Measurements from ENCODE around the gene SLC16A7.
"Not testable (repeated sequence)": the region's sequence is repeated elsewhere in the genome, so short reads cannot be mapped to it uniquely, and the experiment has no call there.

SLC16A7 gene, protein sequence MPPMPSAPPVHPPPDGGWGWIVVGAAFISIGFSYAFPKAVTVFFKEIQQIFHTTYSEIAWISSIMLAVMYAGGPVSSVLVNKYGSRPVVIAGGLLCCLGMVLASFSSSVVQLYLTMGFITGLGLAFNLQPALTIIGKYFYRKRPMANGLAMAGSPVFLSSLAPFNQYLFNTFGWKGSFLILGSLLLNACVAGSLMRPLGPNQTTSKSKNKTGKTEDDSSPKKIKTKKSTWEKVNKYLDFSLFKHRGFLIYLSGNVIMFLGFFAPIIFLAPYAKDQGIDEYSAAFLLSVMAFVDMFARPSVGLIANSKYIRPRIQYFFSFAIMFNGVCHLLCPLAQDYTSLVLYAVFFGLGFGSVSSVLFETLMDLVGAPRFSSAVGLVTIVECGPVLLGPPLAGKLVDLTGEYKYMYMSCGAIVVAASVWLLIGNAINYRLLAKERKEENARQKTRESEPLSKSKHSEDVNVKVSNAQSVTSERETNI

DNA sequence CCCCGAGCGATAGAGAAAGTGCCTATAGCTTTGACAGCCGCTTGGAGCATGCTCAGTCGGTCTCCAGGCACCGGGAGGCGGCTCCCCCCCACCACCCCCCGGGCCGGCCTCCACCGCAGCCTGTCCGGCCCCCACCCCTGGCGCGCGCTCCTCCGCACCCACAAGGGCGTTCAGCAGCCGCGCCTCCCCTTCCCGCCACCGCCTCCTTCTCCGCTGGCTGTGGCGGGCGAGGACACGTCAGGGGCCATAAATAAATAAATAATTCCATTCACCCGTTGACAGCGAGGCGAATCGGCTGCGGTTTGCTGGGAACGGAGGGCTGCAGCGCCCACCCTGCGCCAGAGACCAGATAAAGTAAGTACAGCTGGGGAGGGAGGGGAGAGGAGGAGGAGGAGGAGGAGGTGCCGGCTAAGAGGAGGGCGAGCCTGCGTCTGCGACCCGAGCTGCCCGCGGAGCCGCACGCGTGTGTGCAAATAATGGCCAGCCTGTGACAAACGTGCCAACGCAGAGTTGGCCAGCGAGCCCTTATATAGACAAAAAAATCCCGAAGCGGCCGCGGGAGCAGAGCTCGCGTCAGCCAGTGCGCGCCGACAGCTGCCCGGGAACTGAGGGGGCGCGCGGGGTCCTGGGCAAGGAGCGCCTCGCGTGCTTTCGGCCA, at the start of gene SLC16A7:
Gene SLC16A7, plus strand, starts transcription at position 147 of the 658 bp plus-strand sequence. CDS start 108,773 bp downstream, outside the sequence.
- peak; percentile 95 for DNase-seq (ENCODE audit: low spot score)

DNA sequence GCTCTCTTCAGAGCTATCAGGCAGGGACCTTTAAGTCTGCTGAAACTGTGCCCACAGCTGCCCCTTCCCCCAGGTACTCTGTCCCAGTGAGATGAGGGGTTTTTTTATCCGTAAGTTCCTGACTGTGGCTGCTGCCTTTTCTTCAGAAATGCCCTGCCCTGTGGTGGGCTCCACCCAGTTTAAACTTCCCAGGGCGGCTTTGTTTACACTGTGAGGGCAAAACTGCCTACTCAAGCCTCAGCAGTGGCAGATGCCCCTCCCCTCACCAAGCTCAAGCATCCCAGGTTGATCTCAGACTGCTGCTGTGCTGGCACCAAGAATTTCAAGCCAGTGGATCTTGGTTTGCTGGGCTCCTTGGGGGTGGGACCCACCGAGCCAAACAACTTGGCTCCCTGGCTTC, 46.9 kb upstream of the SLC16A7 start:
- DNase-seq (ENCODE audit: low spot score), result no peak

DNA sequence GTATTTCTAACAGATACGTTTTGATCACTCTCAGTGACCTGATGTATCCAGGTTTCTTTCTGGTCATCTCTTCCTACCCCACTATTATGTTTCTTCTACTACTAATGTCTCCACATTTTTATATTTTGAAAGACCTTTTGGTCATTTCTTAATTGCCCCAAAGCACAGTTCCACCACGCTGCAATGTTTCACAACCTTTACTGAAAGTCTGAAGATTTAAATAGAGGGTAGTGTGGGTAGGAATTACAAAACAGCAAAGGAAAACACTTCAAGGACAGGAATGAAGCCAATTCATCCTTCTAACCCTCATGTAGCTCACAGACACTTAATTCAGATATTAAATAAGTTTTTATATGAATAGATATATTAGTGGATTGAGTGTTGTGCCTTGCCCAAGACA, 36.1 kb upstream of the SLC16A7 start:
- DNase-seq (ENCODE audit: low spot score), result no peak

DNA sequence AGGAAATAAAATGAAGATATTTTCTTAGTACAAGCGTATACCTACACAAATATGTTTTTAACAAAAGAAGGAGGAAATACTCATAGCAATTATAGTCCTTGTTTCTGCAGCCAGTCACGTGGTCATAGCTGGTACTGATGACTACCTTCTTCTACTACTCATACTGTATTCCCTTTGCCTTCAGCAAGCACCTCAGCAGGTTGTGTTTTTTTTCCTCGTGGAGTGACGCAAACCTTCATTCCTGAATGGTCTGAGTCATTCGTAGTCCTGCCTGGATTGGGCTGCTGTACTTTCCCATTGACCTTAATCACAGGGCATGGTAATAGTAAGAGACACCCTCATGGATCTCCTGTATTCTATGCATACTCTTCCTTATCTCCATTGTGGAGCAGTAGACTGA, 25.7 kb upstream of the SLC16A7 start:
- DNase-seq (ENCODE audit: low spot score), result no peak

DNA sequence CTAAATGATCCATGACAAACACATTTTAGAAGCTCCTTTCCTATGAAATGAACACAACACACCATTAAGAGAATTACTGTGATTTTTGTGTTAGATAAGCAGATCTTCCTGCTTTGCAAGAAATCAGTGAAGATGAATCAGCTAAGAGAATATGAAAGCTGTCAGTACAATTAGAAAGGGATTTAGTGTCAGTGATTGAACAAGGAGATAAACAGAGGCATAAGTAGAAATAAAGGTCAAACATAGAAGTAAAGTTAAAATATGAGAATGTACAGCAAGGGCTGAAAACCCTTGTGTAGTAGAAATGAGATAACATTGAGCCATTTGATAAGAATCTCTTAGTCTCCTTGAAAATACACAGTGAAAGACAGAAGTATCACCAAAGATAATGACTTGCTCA, 21.4 kb upstream of the SLC16A7 start:
- no peak for DNase-seq (ENCODE audit: low spot score)

DNA sequence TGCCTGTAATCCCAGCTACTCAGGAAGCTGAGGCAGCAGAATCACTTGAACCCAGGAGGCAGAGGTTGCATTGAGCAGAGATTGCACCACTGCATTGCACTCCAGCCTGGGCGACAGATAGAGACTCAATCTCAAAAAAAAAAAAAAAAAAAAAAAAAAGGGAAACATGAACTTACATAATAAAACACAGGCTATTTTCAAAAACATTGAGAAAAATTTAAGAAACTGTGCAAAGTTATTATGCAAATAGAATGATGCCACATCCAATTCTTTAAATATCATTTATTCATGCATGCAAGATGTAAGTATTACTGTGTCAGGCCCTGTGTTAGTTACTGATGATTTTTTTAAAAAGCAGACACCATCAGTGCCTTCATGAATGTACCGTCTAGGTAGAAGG, 20.0 kb upstream of the SLC16A7 start:
- no peak for DNase-seq (ENCODE audit: low spot score)

DNA sequence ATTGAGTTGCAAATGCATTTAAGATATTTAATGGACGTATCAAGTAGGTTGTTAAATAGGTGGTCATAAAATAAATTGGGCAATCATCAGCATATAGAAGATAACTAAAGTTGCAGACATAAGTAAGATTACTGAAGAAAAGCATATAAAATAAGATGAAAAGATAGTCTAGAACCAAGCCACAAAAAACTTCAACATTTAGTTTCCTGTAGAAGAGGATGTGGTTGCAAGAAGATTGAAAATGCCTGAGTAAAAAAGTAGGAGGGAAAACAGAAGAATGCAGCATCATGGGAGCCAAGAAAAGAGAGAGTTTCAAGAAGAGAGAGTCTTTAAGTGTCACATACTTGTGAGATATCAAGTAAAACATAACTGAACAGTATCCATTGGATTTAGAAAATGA, 17.6 kb upstream of the SLC16A7 start:
- no peak for DNase-seq (ENCODE audit: low spot score)

DNA sequence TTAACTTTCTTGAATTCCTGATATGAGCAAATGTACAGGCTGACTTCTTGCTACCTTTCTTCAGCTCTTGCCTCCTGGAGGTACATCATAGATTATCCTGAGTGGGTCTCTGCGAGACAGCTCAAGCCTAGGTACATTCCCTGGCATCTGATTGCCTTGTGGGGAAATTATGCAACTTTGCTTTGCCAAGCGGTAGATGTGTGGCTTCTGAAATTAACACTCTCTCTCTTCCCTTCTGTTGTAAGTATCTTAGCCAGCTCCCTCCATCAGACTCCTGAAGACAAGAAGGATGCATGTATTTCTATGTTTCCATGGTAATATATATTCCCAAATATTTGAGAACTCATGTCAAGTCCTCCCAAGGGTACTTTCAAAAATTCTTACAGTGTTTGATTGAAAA, 16.2 kb upstream of the SLC16A7 start:
- DNase-seq (ENCODE audit: low spot score), result no peak

DNA sequence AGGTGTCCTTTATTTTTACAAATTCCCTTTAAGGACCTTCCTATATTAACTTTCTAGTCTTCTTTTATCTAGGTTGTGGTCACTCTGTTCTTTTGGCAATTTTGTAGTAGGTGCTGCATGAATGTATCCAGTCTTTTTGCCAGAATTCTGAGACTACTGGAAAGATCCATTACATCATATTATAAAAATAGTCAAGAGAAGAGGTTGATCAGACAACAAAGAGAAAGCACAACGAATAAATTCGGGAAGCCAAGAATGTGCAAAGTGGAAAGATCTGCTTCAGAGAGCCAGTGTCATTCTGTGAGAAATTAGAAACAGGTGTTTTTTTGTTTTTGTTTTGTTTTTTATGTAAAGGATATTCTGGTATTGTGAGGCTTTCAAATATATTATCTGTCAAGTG, 15.8 kb upstream of the SLC16A7 start:
- DNase-seq (ENCODE audit: low spot score), result no peak

DNA sequence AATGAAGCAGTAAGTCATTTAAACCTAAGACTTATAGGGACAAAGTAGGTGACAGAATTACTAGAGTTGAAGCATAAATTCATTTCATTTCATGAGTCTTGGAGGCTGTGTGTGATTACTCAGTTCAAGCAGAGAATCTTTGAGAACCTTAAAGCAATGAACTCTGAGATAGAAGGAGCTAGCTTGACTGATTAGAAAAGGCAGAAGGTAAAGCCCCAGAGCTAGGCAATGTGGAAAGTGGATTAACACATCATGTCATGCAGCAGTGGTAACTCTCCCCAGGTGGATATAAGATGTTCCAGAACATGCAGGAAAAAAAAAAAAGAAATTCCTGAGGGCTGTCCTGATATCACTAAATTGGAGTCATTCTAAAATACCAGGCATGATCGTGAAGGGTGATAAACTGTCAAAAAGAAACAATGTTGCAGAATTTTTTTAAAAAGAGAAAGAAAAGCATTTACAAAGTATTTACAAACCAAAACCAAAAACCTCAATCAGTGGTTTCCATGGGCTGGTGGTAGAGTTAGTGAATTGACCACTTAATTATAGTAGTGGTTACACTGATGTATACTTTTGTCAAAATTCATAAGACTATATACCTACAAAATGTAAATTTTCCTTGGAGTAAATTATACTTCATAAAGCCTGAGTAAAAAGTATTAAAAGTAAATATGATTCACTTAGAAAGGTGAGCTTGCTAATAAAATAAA, 12.7 kb upstream of the SLC16A7 start:
- DNase-seq (ENCODE audit: low spot score), result no peak

DNA sequence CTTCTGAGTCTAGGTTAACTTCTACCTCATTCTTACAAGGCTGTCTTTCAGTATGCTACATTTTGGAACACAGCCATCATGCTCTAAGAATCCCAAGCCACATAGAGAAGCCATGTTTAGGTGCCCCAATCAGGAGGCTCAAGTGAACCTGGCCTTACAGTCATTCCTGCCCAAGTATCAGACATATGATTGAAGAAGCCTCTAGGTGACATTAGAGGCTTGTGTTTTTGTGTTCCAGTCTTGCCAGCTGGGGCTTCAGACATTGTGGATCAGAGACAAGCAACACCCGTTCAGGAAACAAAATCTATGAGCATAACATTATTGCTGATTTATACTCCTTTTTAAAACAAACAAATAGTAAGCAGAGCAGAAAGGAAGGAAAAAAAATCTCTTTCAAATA, 8.1 kb upstream of the SLC16A7 start:
- no peak for DNase-seq (ENCODE audit: low spot score)

DNA sequence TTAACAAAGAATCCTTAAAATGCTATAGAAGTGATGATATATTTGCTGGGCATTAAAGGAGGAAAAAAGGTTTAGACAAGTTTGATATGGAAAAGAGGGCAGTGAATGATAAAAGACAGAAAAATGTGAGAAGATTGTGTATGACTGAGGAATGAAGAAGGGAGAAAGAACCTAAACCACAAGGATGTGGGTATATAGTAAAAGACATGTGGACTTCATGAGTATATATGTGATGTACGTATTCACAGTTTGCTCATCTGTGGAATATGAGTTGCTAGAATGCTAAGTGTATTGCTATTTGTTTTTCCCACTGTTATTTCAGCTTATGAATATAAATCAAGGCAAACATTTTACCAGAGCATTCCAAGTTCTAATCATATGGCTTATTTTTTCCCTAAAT, 2.1 kb upstream of the SLC16A7 start:
- DNase-seq (ENCODE audit: low spot score), result no peak

DNA sequence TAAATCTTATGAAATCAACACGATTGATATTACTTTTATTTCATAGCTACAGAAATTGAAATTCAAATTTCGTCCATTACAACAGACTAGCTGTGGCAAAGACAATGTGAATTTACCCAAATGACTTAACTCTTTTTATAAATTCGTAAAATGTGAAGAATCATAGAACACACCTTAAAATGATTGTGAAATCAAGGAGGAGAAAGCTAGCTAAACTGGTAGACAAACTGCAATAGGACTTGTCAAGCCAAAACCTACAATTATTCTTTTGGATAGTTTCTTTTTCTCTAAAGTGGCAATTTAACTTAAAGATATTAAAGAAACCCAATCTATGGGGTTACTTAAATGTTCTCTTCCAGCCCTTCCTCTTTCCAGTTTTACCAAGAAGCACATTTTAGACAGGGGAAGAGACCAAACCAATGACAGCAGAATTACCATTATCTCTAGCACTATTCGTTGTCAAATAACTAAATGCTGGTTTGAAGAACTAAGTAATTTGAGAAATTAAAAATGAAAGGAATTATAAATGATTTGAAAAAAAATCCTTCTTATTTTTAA, 807 bp upstream of the SLC16A7 start:
- DNase-seq (ENCODE audit: low spot score), result no peak

DNA sequence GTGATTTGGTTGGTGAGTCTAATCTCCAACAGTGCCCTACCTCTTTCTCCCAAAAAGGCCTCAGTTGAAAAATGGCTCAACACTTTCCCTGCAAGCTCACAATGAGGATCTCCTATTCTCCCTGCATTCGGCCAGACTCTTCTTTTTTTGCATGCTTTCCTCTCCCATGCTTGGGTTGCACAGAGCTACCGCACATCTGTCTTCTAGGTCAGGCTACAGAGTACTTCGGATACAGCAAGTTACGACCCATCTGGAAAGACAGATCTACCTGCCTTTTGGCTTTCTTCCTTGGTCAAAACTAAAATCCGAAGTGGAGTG, 305 bp upstream of the SLC16A7 start:
- DNase-seq (ENCODE audit: low spot score), result no peak

DNA sequence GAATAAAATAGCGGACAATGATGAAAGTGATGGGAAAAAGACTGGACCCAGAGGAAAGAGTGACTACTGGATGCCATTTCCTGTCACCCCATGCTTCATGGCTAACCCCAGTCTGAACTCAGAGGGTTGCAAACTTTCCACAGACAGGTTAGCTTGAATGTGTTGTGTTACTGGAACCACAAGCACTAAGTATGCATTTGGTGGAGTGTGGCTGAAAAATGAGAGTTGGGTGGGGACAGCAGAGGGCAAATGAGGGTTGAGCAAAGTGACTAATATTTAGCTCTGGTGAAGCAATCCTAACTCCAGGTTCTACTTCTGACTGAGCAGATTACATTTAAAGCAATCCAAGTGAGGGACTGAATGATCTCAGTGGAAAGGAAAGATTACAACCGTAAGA, 1.6 kb downstream of the SLC16A7 start:
- DNase-seq (ENCODE audit: low spot score), result peak; percentile 64

DNA sequence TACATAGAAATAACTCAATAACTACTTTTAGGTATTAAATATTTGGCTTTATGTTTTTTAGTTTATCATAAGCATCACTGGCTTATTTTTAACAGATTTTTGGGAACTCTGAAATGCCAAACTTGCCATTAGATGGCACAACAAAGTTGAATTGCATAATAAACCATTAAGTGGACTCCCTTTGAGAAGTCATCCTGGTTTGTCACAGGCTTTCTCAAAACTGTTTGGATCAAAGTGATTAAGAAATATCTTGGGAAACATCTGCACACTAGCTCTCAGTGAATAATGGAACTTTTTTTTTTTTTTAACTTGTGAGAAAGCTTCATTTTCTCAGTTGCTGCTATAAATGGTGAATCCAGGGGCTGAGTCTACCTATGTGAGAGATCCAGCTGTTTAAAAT, 4.3 kb downstream of the SLC16A7 start:
- DNase-seq (ENCODE audit: low spot score), result peak; percentile 21

DNA sequence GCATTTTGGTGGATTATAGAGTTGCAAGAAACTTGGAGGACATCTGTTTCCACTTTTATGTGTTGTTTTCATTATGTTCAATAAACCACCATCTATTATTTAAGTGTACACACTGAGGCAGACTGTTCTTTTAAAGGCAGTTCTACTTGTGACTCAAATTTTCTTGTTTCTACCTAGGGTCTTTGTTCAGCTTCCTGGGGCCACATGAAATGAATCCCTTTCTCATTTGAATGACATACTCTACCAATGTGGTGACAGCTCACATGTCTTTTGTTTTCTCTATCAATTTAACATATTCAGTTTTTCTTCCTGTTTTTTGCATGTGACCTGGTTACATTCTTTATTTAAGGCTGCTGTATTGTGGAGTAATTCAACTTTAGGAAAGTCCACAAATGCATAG, 7.9 kb downstream of the SLC16A7 start:
- no peak for DNase-seq (ENCODE audit: low spot score)

DNA sequence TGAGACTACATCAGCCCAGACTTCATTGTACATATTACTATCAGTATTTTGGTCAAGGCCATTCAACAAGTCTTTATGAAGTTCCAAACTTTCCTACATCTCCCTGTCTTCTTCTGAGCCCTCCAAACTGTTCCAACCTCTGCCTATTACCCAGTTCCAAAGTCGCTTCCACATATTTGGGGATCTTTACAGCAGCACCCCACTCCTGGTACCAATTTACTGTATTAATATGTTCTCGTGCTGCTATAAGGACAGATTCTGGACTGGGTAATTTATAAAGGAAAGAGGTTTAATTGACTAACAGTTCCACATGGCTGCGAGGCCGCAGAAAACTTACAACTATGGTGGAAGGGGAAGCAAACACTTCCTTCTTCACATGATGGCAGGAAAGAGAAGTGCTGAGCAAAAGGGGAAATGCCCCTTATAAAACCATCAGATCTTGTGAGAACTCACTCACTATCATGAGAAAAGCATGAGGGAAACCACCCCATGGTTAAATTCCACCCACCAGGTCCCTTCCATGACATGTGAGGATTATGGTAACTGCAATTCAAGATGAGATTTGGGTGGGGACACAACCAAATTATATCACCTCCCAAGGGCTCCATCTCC, 17.1 kb downstream of the SLC16A7 start:
- DNase-seq (ENCODE audit: low spot score), result not testable (repeated sequence)

DNA sequence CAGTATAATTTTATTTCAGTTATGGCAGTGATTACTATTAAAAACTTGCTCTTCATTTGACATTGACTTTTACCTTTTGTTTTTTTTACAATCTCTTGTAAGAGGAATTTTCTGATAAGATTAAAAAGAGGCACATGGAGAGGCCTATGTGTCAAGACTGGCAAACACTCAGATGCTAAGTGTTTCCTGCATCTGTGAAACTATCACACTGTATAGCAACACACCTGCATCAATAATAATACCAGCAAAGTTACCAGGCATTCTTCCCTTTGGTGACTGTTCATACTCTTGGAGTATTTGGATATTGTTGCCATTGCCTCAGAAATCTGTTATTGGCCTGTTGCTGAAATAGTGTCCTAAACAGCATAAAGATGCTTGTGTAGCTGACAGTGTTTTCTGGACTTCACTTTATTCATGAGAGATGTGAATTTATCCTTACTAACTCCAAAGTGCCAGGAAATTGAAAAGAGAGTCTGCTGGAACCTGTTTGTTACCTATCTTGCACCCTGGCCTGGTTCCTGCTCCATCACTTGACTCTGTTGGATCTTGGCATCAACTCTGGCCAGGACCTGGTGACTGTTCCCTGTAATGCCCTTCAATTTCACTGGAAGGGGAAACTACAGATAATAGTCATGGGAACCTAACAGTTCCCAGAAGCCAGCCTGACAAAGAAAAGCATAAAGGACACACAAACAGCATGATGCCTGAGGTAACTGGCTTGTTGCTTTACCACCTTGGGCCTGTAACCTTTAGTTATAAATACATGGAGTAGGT, 19.8 kb downstream of the SLC16A7 start:
- DNase-seq (ENCODE audit: low spot score), result no peak

DNA sequence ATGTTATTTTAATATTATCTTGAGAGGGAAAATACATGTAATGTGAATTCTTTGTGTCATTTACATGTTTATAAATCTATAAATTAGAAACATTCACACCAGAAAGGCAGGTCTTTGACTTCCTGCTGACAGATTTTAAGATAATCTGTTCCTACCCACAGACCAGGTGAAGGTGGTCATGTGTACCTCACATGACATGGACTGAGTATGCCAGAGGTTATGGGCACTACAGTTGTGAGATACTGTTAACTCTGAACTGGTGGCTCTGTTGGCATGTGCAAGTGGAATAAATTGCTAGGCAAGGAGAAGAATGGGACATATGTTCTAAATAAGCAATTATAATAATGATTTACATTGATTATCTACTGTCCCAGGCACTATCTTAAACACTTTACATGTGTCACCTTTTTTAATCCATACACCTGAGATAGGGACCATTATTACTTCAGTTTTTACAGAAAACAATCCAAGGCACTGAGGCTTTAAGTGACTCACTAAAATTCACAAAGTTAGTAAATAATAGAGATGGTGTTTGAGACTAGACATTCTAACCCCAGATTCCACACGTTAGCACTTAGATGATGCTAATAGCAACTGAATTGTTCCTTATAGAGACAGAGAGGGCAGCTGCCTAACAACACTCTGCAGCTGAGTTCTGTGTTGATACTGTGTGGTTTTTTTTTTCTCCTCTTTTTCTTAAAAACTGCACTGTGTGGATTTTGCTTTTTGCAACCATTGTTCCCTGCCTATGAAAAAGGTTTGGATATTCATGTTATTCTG, 23.8 kb downstream of the SLC16A7 start:
- DNase-seq (ENCODE audit: low spot score), result no peak

DNA sequence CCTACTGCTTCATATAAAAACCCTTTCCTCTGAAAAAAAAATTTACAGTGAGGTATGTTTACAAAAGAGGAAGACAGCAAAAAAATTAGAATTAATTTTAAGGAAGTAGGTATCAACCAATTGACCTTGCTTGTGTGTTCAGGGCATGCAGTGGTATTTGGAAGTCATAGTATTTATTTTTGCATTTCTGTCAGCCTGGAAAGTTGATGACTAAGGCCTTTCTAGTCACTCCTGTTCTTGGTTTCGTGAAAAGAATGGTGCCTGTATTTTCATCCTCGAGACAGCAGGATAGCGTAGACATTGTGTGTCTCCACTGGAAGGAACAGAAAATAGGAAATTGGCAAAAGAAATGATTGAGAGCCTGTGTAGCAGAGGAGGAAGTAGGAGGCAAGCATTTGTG, 24.5 kb downstream of the SLC16A7 start:
- no peak for DNase-seq (ENCODE audit: low spot score)
